Measurements from ENCODE around the gene IGIP.

- TF ChIP-seq CTCF (IDR thresholded peaks at IDR 0.05; ENCODE audit: low read depth, low read length, poor library complexity, severe bottlenecking) (no peak), EZH2phosphoT487 (IDR thresholded peaks at IDR 0.05; ENCODE audit: borderline replicate concordance, low read length) (no peak)
Measured at GRCh38 chr5:140148508-140148907, 22.8 kb downstream of the IGIP start.

Measured in DOHH2 (cell line).